H9 (cell line): ENCODE results near the gene CACHD1. TPM values are rescaled to one million over a fixed set of nuclear protein-coding genes. Genes with fewer than 3 reads are reported as not detected.
A peak's percentile ranks its signal among the peaks of the same experiment; 100 is the strongest.

Experiments used
- DNase-seq: peaks from one replicate; pipeline ENCODE4 v3.0.0-alpha.2; 2017
- H2AFZ ChIP-seq: one replicate; pipeline ENCODE4 v1.6.1; 2013; ENCODE audit warnings: mild to moderate bottlenecking, low read length, control low read depth, moderate library complexity
- H2AK5ac ChIP-seq: 2 replicates; pipeline ENCODE4 v1.6.1; 2013; ENCODE audit warnings: low read length, control low read depth, mixed read lengths; ENCODE audit not compliant: insufficient read length
- H2BK120ac ChIP-seq: one replicate; pipeline ENCODE4 v1.6.1; 2013; ENCODE audit warnings: low read depth, mild to moderate bottlenecking, low read length, control low read depth, inconsistent platforms; ENCODE audit not compliant: poor library complexity, severe bottlenecking
- H2BK12ac ChIP-seq: 2 replicates; pipeline ENCODE4 v1.6.1; 2013; ENCODE audit warnings: low read length, control low read depth, mixed read lengths, low read depth; ENCODE audit not compliant: insufficient read length
- H2BK15ac ChIP-seq: 2 replicates; pipeline ENCODE4 v1.6.1; 2013; ENCODE audit warnings: low read depth, low read length, control low read depth
- H2BK20ac ChIP-seq: one replicate; pipeline ENCODE4 v1.6.1; 2013; ENCODE audit warnings: low read depth, mild to moderate bottlenecking, low read length, control low read depth, inconsistent platforms; ENCODE audit not compliant: poor library complexity, severe bottlenecking
- H2BK5ac ChIP-seq: 2 replicates; pipeline ENCODE4 v1.6.1; 2013; ENCODE audit warnings: low read length, control low read depth, mixed read lengths; ENCODE audit not compliant: insufficient read length
- H3K14ac ChIP-seq: 2 replicates; pipeline ENCODE4 v1.6.1; 2013; ENCODE audit warnings: low read length, control low read depth; ENCODE audit not compliant: insufficient read depth
- H3K18ac ChIP-seq: 2 replicates; pipeline ENCODE4 v1.6.1; 2013; ENCODE audit warnings: low read depth, mild to moderate bottlenecking, mixed read lengths, low read length, control low read depth; ENCODE audit not compliant: insufficient read length
- H3K23ac ChIP-seq: 2 replicates; pipeline ENCODE4 v1.6.1; 2013; ENCODE audit warnings: low read length, control low read depth, mixed read lengths, low read depth; ENCODE audit not compliant: insufficient read length
- H3K23me2 ChIP-seq: 2 replicates; pipeline ENCODE4 v1.6.1; 2013; ENCODE audit warnings: low read depth, mild to moderate bottlenecking, mixed read lengths, low read length, control low read depth; ENCODE audit not compliant: insufficient read length, poor library complexity, severe bottlenecking
- H3K27ac ChIP-seq: 2 replicates; pipeline ENCODE4 v1.5.1; 2013; ENCODE audit warnings: low read length, control low read depth, mixed read lengths, low read depth; ENCODE audit not compliant: insufficient read length
- H3K27me3 ChIP-seq: 2 replicates; pipeline ENCODE4 v1.6.1; 2013; ENCODE audit warnings: low read length, control low read depth, inconsistent platforms; ENCODE audit not compliant: insufficient read depth
- H3K4ac ChIP-seq: 2 replicates; pipeline ENCODE4 v1.6.1; 2013; ENCODE audit warnings: low read depth, mild to moderate bottlenecking, control low read depth, inconsistent platforms, low read length, moderate library complexity
- H3K4me1 ChIP-seq: 2 replicates; pipeline ENCODE4 v1.6.1; 2013; ENCODE audit warnings: low read length, control low read depth, inconsistent platforms; ENCODE audit not compliant: insufficient read depth
- H3K4me2 ChIP-seq: 2 replicates; pipeline ENCODE4 v1.6.1; 2013; ENCODE audit warnings: low read length, control low read depth, mixed read lengths; ENCODE audit not compliant: insufficient read length, insufficient read depth
- H3K56ac ChIP-seq: 2 replicates; pipeline ENCODE4 v1.6.1; 2013; ENCODE audit warnings: low read depth, mild to moderate bottlenecking, mixed read lengths, low read length, control low read depth; ENCODE audit not compliant: insufficient read length
- H3K79me1 ChIP-seq: 2 replicates; pipeline ENCODE4 v1.6.1; 2013; ENCODE audit warnings: low read depth, mild to moderate bottlenecking, moderate library complexity, low read length, control low read depth, inconsistent platforms; ENCODE audit not compliant: insufficient read depth, poor library complexity, severe bottlenecking
- H3K79me2 ChIP-seq: 2 replicates; pipeline ENCODE4 v1.6.1; 2013; ENCODE audit warnings: low read length, control low read depth, inconsistent platforms; ENCODE audit not compliant: insufficient read depth
- H3K9ac ChIP-seq: 2 replicates; pipeline ENCODE4 v1.6.1; 2013; ENCODE audit warnings: low read length, control low read depth, mixed read lengths; ENCODE audit not compliant: insufficient read length; ENCODE audit errors: extremely low read depth
- H3K9me3 ChIP-seq: one replicate; pipeline ENCODE4 v1.6.1; 2013; ENCODE audit warnings: low read depth, low read length, inconsistent platforms; ENCODE audit not compliant: control insufficient read depth
- H3T11ph ChIP-seq: one replicate; pipeline ENCODE4 v1.6.1; 2013; ENCODE audit warnings: mild to moderate bottlenecking, low read length, control low read depth, inconsistent platforms
- H4K20me1 ChIP-seq: one replicate; pipeline ENCODE4 v1.6.1; 2013; ENCODE audit not compliant: control insufficient read depth, insufficient read length, insufficient read depth
- H4K5ac ChIP-seq: 2 replicates; pipeline ENCODE4 v1.6.1; 2013; ENCODE audit warnings: low read depth, mild to moderate bottlenecking, mixed read lengths, low read length, control low read depth; ENCODE audit not compliant: insufficient read length
- H4K8ac ChIP-seq: replicated peaks from 2 replicates; pipeline ENCODE4 v1.6.1; 2013; ENCODE audit warnings: low read length, control low read depth, mixed read lengths, low read depth; ENCODE audit not compliant: insufficient read length
- H4K91ac ChIP-seq: 2 replicates; pipeline ENCODE4 v1.6.1; 2013; ENCODE audit warnings: low read depth, mild to moderate bottlenecking, moderate library complexity, mixed read lengths, low read length, control low read depth; ENCODE audit not compliant: insufficient read length
- H3K27ac Mint-ChIP-seq, 3 experiments: 2 replicates in 2 of 3; 3 replicates in 1 of 3; pipeline ENCODE4 v1.8.0; 2020 to 2021; ENCODE audit warnings: mixed read lengths in 3 of 3, mild to moderate bottlenecking in 1 of 3, moderate library complexity in 1 of 3
- H3K27me3 Mint-ChIP-seq: 2 replicates; pipeline ENCODE4 v1.8.0; 2021; ENCODE audit warnings: low read depth, mild to moderate bottlenecking, moderate library complexity, mixed read lengths
- H3K36me3 Mint-ChIP-seq, 3 experiments: 2 replicates in 2 of 3; 3 replicates in 1 of 3; pipeline ENCODE4 v1.8.0; 2020 to 2021; ENCODE audit warnings: low read depth in 3 of 3, mixed read lengths in 3 of 3; ENCODE audit not compliant: insufficient read depth in 1 of 3
- H3K4me1 Mint-ChIP-seq, 2 experiments: 2 replicates each; pipeline ENCODE4 v1.8.0; 2020; ENCODE audit warnings: mixed read lengths in 2 of 2
- H3K4me3 Mint-ChIP-seq, 2 experiments: 2 replicates in 1 of 2; 3 replicates in 1 of 2; pipeline ENCODE4 v1.8.0; 2020 to 2021; ENCODE audit warnings: mild to moderate bottlenecking in 2 of 2, mixed read lengths in 2 of 2, moderate library complexity in 1 of 2
- H3K9me3 Mint-ChIP-seq, 2 experiments: 2 replicates in 1 of 2; 3 replicates in 1 of 2; pipeline ENCODE4 v1.8.0; 2020; ENCODE audit warnings: mild to moderate bottlenecking in 2 of 2, mixed read lengths in 2 of 2, moderate library complexity in 1 of 2
- WGBS: extraction: QIAGEN DNeasy Blood & Tissue Kit; methylation state at CpG from one replicate; pipeline ENCODE4 v1.1.7; 2013; ENCODE audit warnings: missing lambda C conversion rate, low lambda C conversion rate, mixed read lengths; ENCODE audit not compliant: insufficient read length; ENCODE audit errors: extremely low coverage; 5-methylcytosine and 5-hydroxymethylcytosine counted together
- total RNA-seq: library from RNA; stranded (reverse); gene quantifications from 2 replicates; pipeline ENCODE4 v1.2.1, GENCODE V29; 2021
- TF ChIP-seq, protein P1 (sequence below): fragments of 200-600 bp; sonication (generic); conservative IDR thresholded peaks from 3 replicates; pipeline ENCODE4 v1.8.0; 2021; ENCODE audit warnings: antibody characterized with exemption, mild to moderate bottlenecking

The CACHD1 gene
- total RNA-seq, 1 experiment from 2014 or later = 94.2 TPM

DNA sequence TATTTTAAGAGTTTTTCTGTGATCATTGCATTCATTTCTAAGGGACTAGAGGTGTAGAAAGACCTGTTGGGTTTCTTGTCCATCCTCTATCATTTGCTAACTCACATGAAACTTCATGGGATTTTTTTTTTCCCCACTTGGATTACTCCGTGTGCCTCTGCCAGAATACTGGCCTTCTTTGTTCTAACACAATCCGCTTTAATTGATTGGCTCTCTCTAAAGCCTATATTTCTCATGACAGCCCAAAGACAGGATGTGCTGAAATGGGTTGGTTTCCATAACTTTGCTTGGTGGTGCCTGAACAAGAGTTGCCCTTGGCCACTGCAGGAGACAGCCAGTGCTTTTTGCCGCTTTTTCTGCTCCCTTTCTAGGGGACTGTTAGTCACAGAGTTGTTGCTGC is 12.2 kb downstream of the CACHD1 start:
- Mint-ChIP-seq H3K27me3 (no peaks in the 10 kb centered on the region), H3K27ac (peak overlapping the region in 1 of 3 experiments; percentile 72; a peak in 3 of 7 replicates), H3K9me3 (no peaks in the 10 kb centered on the region), H3K4me3 (peak overlapping the region in 1 of 2 experiments; percentile 28; a peak in 1 of 5 replicates), H3K36me3 (peaks cover 4 to 7% (median 6%) of the 10 kb centered on the region in 3 experiments; a peak in 4 of 7 replicates), H3K4me1 (peaks cover 73 to 85% of the 10 kb centered on the region in 2 experiments)
- no peak overlapping the region for H2AFZ ChIP-seq
- H4K8ac ChIP-seq = no peak overlapping the region
- WGBS = no CpG with 5 or more reads among the region's 3 CpGs
- H4K91ac ChIP-seq = no peak overlapping the region
- H2BK20ac ChIP-seq = no peak overlapping the region
- no peak overlapping the region for H2BK5ac ChIP-seq
- H4K20me1 ChIP-seq = no peaks in the 10 kb centered on the region
- H3T11ph ChIP-seq = no peak overlapping the region
- peaks cover 7% of the 10 kb centered on the region; the same call in 1 of the 2 replicates for H3K4me1 ChIP-seq
- H3K4ac ChIP-seq = no peak overlapping the region
- peaks cover 21% of the 10 kb centered on the region for H3K79me2 ChIP-seq
- no peak overlapping the region for H3K14ac ChIP-seq
- no peaks in the 10 kb centered on the region for H3K79me1 ChIP-seq
- H2AK5ac ChIP-seq = no peak overlapping the region
- H3K4me2 ChIP-seq = no peak overlapping the region
- H3K56ac ChIP-seq = no peak overlapping the region
- H3K23ac ChIP-seq = no peak overlapping the region
- no peak overlapping the region for H3K18ac ChIP-seq
- no peak overlapping the region for H2BK12ac ChIP-seq
- no peak overlapping the region for H3K9ac ChIP-seq
- H3K27me3 ChIP-seq = no peaks in the 10 kb centered on the region
- H2BK120ac ChIP-seq = no peak overlapping the region
- DNase-seq = no peak
- TF ChIP-seq, protein P1, sequence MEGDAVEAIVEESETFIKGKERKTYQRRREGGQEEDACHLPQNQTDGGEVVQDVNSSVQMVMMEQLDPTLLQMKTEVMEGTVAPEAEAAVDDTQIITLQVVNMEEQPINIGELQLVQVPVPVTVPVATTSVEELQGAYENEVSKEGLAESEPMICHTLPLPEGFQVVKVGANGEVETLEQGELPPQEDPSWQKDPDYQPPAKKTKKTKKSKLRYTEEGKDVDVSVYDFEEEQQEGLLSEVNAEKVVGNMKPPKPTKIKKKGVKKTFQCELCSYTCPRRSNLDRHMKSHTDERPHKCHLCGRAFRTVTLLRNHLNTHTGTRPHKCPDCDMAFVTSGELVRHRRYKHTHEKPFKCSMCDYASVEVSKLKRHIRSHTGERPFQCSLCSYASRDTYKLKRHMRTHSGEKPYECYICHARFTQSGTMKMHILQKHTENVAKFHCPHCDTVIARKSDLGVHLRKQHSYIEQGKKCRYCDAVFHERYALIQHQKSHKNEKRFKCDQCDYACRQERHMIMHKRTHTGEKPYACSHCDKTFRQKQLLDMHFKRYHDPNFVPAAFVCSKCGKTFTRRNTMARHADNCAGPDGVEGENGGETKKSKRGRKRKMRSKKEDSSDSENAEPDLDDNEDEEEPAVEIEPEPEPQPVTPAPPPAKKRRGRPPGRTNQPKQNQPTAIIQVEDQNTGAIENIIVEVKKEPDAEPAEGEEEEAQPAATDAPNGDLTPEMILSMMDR = no peak
- H3K23me2 ChIP-seq = no peaks in the 10 kb centered on the region
- H2BK15ac ChIP-seq = no peak overlapping the region
- H3K27ac ChIP-seq = no peak overlapping the region
- no peak overlapping the region for H4K5ac ChIP-seq
- no peaks in the 10 kb centered on the region for H3K9me3 ChIP-seq
